Measurements from ENCODE around the gene LCAT.
A peak's percentile ranks its signal among the peaks of the same experiment; 100 is the strongest.

The LCAT gene

GRCh38 chr16:67943619-67944504 lies at the start of gene LCAT:
LCAT (minus strand) TSS chr16:67944120; CDS start chr16:67944101, 19 bp downstream.
- DNase-seq: no peak
- no peaks in the 10 kb centered on the region for H3K9me3 Mint-ChIP-seq
- ATAC-seq (replicated peaks): no peak
- peaks cover 17 to 42% of the 10 kb centered on the region in 2 donors for H3K4me1 Mint-ChIP-seq
- H3K27me3 Mint-ChIP-seq: no peaks in the 10 kb centered on the region
- H3K36me3 Mint-ChIP-seq: peaks cover 45 to 46% of the 10 kb centered on the region in 2 donors
- H3K27ac Mint-ChIP-seq: peak within 1 kb of the TSS; percentile 75
- H3K4me3 Mint-ChIP-seq: peak within 1 kb of the TSS in 1 of 2 donors; percentile 43

GRCh38 chr16:67993207-67994039 lies 49.5 kb upstream of the LCAT start:
- H3K4me1 Mint-ChIP-seq: peaks cover 49 to 78% of the 10 kb centered on the region in 2 donors

GRCh38 chr16:67992661-67993206 lies 48.8 kb upstream of the LCAT start:
- H3K4me3 Mint-ChIP-seq: peak overlapping the region; percentile 57 to 80
- no peak for ATAC-seq (replicated peaks)
- H3K9me3 Mint-ChIP-seq: peaks cover 0 to 1% of the 10 kb centered on the region in 2 donors
- no peaks in the 10 kb centered on the region for H3K27me3 Mint-ChIP-seq
- peaks cover 51 to 81% of the 10 kb centered on the region in 2 donors for H3K4me1 Mint-ChIP-seq
- peak overlapping the region; percentile 97 for H3K27ac Mint-ChIP-seq
- H3K36me3 Mint-ChIP-seq: peaks cover 0 to 2% of the 10 kb centered on the region in 2 donors
- DNase-seq: no peak

More at GRCh38 chr16:67993207-67994039, 49.5 kb upstream of the LCAT start:
- H3K4me3 Mint-ChIP-seq: peak overlapping the region; percentile 69 to 80
- no peaks in the 10 kb centered on the region for H3K27me3 Mint-ChIP-seq
- peak overlapping the region; percentile 97 for H3K27ac Mint-ChIP-seq
- peaks cover 0 to 1% of the 10 kb centered on the region in 2 donors for H3K9me3 Mint-ChIP-seq
- H3K36me3 Mint-ChIP-seq: peaks cover 0 to 2% of the 10 kb centered on the region in 2 donors
- ATAC-seq (replicated peaks) (peak; percentile 77 to 86), DNase-seq (peak; percentile 92)

- peaks cover 47 to 75% of the 10 kb centered on the region in 2 donors for H3K4me1 Mint-ChIP-seq
- ATAC-seq (replicated peaks) (no peak), DNase-seq (no peak)
- no peak overlapping the region for H3K4me3 Mint-ChIP-seq
- no peaks in the 10 kb centered on the region for H3K36me3 Mint-ChIP-seq
- no peaks in the 10 kb centered on the region for H3K9me3 Mint-ChIP-seq
- H3K27ac Mint-ChIP-seq: peak overlapping the region; percentile 7
- no peaks in the 10 kb centered on the region for H3K27me3 Mint-ChIP-seq
Measured at GRCh38 chr16:67990018-67990386, 46.1 kb upstream of the LCAT start.

GRCh38 chr16:67989322-67990017 lies 45.5 kb upstream of the LCAT start:
- H3K4me3 Mint-ChIP-seq: no peak overlapping the region
- H3K27me3 Mint-ChIP-seq: no peaks in the 10 kb centered on the region
- peaks cover 47 to 75% of the 10 kb centered on the region in 2 donors for H3K4me1 Mint-ChIP-seq
- H3K9me3 Mint-ChIP-seq: no peaks in the 10 kb centered on the region
- H3K36me3 Mint-ChIP-seq: no peaks in the 10 kb centered on the region
- peak in 1 of 2 donors; percentile 12 for ATAC-seq (replicated peaks)
- peak overlapping the region; percentile 53 for H3K27ac Mint-ChIP-seq
- no peak for DNase-seq

- H3K27me3 Mint-ChIP-seq: no peaks in the 10 kb centered on the region
- no peaks in the 10 kb centered on the region for H3K9me3 Mint-ChIP-seq
- peak overlapping the region in 1 of 2 donors; percentile 9 for H3K4me3 Mint-ChIP-seq
- ATAC-seq (replicated peaks): no peak
- DNase-seq: no peak
- H3K4me1 Mint-ChIP-seq: peaks cover 47 to 79% of the 10 kb centered on the region in 2 donors
- H3K27ac Mint-ChIP-seq: peak overlapping the region; percentile 53
- H3K36me3 Mint-ChIP-seq: no peaks in the 10 kb centered on the region
Measured at GRCh38 chr16:67988675-67989074, 44.8 kb upstream of the LCAT start.

- peaks cover 49 to 79% of the 10 kb centered on the region in 2 donors for H3K4me1 Mint-ChIP-seq
Measured at GRCh38 chr16:67987460-67988160, 43.7 kb upstream of the LCAT start.

GRCh38 chr16:67986949-67987348 lies 43.0 kb upstream of the LCAT start:
- ATAC-seq (replicated peaks) (no peak), DNase-seq (no peak)
- H3K9me3 Mint-ChIP-seq: no peaks in the 10 kb centered on the region
- no peaks in the 10 kb centered on the region for H3K36me3 Mint-ChIP-seq
- H3K4me1 Mint-ChIP-seq: peaks cover 48 to 76% of the 10 kb centered on the region in 2 donors
- no peak overlapping the region for H3K4me3 Mint-ChIP-seq
- H3K27me3 Mint-ChIP-seq: no peaks in the 10 kb centered on the region
- peak overlapping the region; percentile 86 for H3K27ac Mint-ChIP-seq

More at GRCh38 chr16:67987460-67988160, 43.7 kb upstream of the LCAT start:
- DNase-seq (no peak), ATAC-seq (replicated peaks) (no peak)
- Mint-ChIP-seq H3K4me3 (no peak overlapping the region), H3K27me3 (no peaks in the 10 kb centered on the region), H3K36me3 (no peaks in the 10 kb centered on the region), H3K27ac (peak overlapping the region; percentile 86), H3K9me3 (no peaks in the 10 kb centered on the region)

- Mint-ChIP-seq H3K9me3 (no peaks in the 10 kb centered on the region), H3K36me3 (no peaks in the 10 kb centered on the region), H3K4me3 (no peak overlapping the region), H3K27me3 (peaks cover 0 to 4% of the 10 kb centered on the region in 2 donors), H3K27ac (peak overlapping the region; percentile 95), H3K4me1 (peaks cover 22 to 44% of the 10 kb centered on the region in 2 donors)
- ATAC-seq (replicated peaks) (no peak), DNase-seq (no peak)
Measured at GRCh38 chr16:67982011-67982696, 38.2 kb upstream of the LCAT start.

- H3K9me3 Mint-ChIP-seq: no peaks in the 10 kb centered on the region
- DNase-seq (no peak), ATAC-seq (replicated peaks) (no peak)
- H3K27me3 Mint-ChIP-seq: peaks cover 0 to 9% of the 10 kb centered on the region in 2 donors
- H3K27ac Mint-ChIP-seq: no peak within 1 kb of the TSS
- H3K4me1 Mint-ChIP-seq: peaks cover 29 to 49% of the 10 kb centered on the region in 2 donors
- peak within 1 kb of the TSS in 1 of 2 donors; percentile 32 for H3K4me3 Mint-ChIP-seq
- H3K36me3 Mint-ChIP-seq: no peaks in the 10 kb centered on the region
Measured at GRCh38 chr16:67979955-67980678, 36.2 kb upstream of the LCAT start, which contains the start of gene DPEP3. DPEP3 (minus strand) TSS chr16:67980499; CDS start chr16:67980380, 119 bp downstream.

- DNase-seq: no peak
- Mint-ChIP-seq H3K27me3 (peaks cover 0 to 9% of the 10 kb centered on the region in 2 donors), H3K4me1 (peaks cover 14 to 25% of the 10 kb centered on the region in 2 donors), H3K9me3 (no peaks in the 10 kb centered on the region), H3K27ac (no peak overlapping the region), H3K4me3 (no peak overlapping the region), H3K36me3 (no peaks in the 10 kb centered on the region)
- ATAC-seq (replicated peaks): no peak
Measured at GRCh38 chr16:67977469-67978227, 33.7 kb upstream of the LCAT start.

All from stimulated activated naive B cell treated with anti-CD40 and anti-IgM and Interleukin-4, amounts not matched to agents 10 μg/mL and 1 μg/mL and 100 μg/mL, for 72 hours (primary cell).